Activated CD8-positive, alpha-beta T cell treated with anti-CD3 and anti-CD28 coated beads, Interleukin-2, amount 10 ng/mL, durations not matched to agents 7 days and 5 days (primary cell): Measurements from ENCODE around the gene SLC11A2. TPM values are rescaled to one million over a fixed set of nuclear protein-coding genes. Genes with fewer than 3 reads are reported as not detected.
"Not testable (repeated sequence)": the region's sequence is repeated elsewhere in the genome, so short reads cannot be mapped to it uniquely, and the experiment has no call there.

ENCODE experiments used
- ATAC-seq: fragments of 150-1000 bp; cut with Tn5 transposase; one replicate; pipeline ENCODE4 v1.10.0; 2021; ENCODE audit warnings: moderate library complexity
- CTCF ChIA-PET: fragments of 350-600 bp; sonication (Branson Sonifier 250); formaldehyde crosslinking; loops from one replicate; lab custom pipeline; 2021; ENCODE audit warnings: antibody characterized with exemption; lab: Charles Lee
- POLR2A ChIA-PET: fragments of 350-600 bp; sonication (Branson Sonifier 250); formaldehyde crosslinking; loops from one replicate; lab custom pipeline; 2021; ENCODE audit warnings: antibody characterized with exemption; lab: Charles Lee
- DNase-seq: peaks from one replicate; pipeline ENCODE4 v3.0.0-alpha.2; 2020
- H3K27ac Mint-ChIP-seq: one replicate; pipeline ENCODE4 v1.8.0; 2021; ENCODE audit warnings: mild to moderate bottlenecking, mixed read lengths
- H3K27me3 Mint-ChIP-seq: one replicate; pipeline ENCODE4 v1.8.0; 2021; ENCODE audit warnings: low read depth, mixed read lengths
- H3K36me3 Mint-ChIP-seq: one replicate; pipeline ENCODE4 v1.8.0; 2021; ENCODE audit warnings: low read depth, mixed read lengths
- H3K4me1 Mint-ChIP-seq: one replicate; pipeline ENCODE4 v1.8.0; 2021; ENCODE audit warnings: low read depth, mixed read lengths
- H3K4me3 Mint-ChIP-seq: one replicate; pipeline ENCODE4 v1.8.0; 2021; ENCODE audit warnings: mild to moderate bottlenecking, mixed read lengths
- H3K9me3 Mint-ChIP-seq: one replicate; pipeline ENCODE4 v1.8.0; 2022; ENCODE audit warnings: mixed read lengths; ENCODE audit not compliant: insufficient read depth
- total RNA-seq, 2 experiments: library from RNA; stranded (reverse); gene quantifications; one replicate each; pipeline ENCODE4 v1.2.3, GENCODE V29; 2021

The SLC11A2 gene
- total RNA-seq, 2 experiments from 2014 or later: 29.9 to 36.1 TPM

DNA sequence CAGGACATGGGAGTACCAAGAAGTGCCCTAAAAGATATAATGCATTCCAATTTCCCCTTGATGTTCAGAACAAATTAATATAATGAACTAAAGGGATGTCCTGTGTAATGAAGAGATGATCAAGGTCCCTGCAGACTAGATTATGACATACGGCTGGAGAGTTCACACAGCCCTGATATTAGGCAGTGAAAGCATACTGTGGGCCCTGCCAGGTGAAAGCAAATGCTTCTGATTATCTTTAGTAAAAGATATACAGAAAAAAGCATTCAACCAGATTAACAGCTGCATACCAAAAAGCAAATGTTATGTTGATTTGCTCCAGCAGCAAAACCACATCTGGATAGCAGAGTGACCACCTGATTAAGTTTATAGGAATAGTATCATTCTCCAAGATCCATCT, 61.8 kb downstream of the SLC11A2 start:
- POLR2A ChIA-PET: no interaction called here
- Mint-ChIP-seq H3K27ac (no peak overlapping the region), H3K9me3 (no peaks in the 10 kb centered on the region), H3K36me3 (peaks cover 2% of the 10 kb centered on the region), H3K4me1 (peaks cover 10% of the 10 kb centered on the region), H3K4me3 (no peak overlapping the region), H3K27me3 (no peaks in the 10 kb centered on the region)
- DNase-seq (no peak), ATAC-seq (no peak)
- CTCF ChIA-PET: interaction anchor here (0.7 kb wide), 1 partner anchor 64 kb away, joined by 3 read pairs; no protein-coding TSS in a partner anchor

DNA sequence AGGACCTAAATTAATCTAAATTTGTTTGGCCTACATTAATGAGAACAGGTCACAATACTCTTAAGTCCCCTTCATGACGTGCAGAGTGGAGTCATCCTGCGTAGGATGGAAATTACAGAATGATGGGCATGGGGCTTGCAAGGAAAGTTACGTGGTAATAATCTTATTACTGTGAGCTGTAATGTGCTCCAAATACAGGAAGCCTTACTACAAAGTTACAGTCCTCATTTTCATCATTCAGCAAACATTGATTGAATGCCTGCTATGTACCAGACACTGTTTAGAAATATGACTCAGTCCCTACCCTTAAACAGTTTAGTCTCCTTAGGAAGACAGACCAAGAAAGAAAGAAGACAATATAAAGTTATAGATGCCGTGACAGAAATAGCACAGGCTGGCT, 64.5 kb downstream of the SLC11A2 start:
- Mint-ChIP-seq H3K27ac (no peak overlapping the region), H3K36me3 (no peaks in the 10 kb centered on the region), H3K4me1 (peaks cover 10% of the 10 kb centered on the region), H3K27me3 (no peaks in the 10 kb centered on the region), H3K9me3 (no peaks in the 10 kb centered on the region), H3K4me3 (no peak overlapping the region)
- POLR2A ChIA-PET: no interaction called here
- DNase-seq (no peak), ATAC-seq (no peak)
- CTCF ChIA-PET: interaction anchor here (1.9 kb wide), 1 partner anchor 136 kb away, joined by 7 read pairs; no protein-coding TSS in a partner anchor

DNA sequence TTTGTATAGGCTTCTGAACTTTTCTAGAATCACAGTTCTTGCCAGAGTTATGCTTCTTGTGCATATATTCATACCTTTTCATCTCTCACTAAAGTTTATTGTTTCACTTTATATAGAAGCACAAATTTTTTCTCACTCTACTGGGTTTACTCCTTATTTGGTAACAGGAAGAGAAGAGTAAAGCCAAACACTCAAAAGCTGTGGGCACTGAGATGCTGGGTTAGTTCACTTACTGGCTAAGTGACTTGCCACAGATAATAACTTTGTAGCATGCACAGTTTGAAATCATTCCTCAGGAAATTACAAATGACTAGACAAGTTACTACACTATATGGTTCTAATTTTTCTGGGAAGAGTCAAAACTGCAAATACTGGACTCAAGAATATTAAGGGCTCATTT, 66.1 kb downstream of the SLC11A2 start:
- ChIA-PET POLR2A (interaction anchor here (0.7 kb wide), 1 partner anchor 1128 kb away, joined by 3 read pairs; no protein-coding TSS in a partner anchor), CTCF (interaction anchor here (0.9 to 1.9 kb wide), 4 partner anchors 25 to 195 kb away, joined by 3 to 7 read pairs (median 4); no protein-coding TSS in a partner anchor)
- no peak overlapping the region for H3K4me3 Mint-ChIP-seq
- no peak overlapping the region for H3K27ac Mint-ChIP-seq
- peaks cover 10% of the 10 kb centered on the region for H3K4me1 Mint-ChIP-seq
- H3K9me3 Mint-ChIP-seq: no peaks in the 10 kb centered on the region
- DNase-seq (no peak), ATAC-seq (peak; percentile 39)
- H3K36me3 Mint-ChIP-seq: no peaks in the 10 kb centered on the region
- no peaks in the 10 kb centered on the region for H3K27me3 Mint-ChIP-seq

DNA sequence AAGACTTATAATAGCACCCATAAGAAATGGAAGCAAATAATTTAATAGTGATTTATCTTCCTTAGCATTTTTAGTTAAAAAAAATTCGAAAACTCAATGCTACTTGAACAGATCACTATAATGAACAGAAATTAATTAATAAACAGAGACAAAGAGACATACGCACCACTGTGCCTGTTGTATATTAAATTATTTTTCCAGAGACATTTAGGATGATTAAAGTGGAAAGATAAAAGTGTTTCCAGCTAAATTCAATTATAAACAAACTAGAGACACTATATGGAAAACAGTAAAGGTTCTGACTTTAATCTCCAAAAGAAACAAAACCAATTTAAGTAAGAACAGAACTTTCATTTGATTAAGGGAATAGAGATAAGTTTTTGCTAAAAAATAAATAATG, 70.5 kb downstream of the SLC11A2 start:
- no peaks in the 10 kb centered on the region for H3K36me3 Mint-ChIP-seq
- H3K27me3 Mint-ChIP-seq: no peaks in the 10 kb centered on the region
- DNase-seq (no peak), ATAC-seq (no peak)
- H3K4me1 Mint-ChIP-seq: peaks cover 8% of the 10 kb centered on the region
- ChIA-PET POLR2A (no interaction called here), CTCF (interaction anchor here (1.0 kb wide), 1 partner anchor 130 kb away, joined by 3 read pairs; no protein-coding TSS in a partner anchor)
- H3K4me3 Mint-ChIP-seq: no peak overlapping the region
- no peak overlapping the region for H3K27ac Mint-ChIP-seq
- no peaks in the 10 kb centered on the region for H3K9me3 Mint-ChIP-seq

DNA sequence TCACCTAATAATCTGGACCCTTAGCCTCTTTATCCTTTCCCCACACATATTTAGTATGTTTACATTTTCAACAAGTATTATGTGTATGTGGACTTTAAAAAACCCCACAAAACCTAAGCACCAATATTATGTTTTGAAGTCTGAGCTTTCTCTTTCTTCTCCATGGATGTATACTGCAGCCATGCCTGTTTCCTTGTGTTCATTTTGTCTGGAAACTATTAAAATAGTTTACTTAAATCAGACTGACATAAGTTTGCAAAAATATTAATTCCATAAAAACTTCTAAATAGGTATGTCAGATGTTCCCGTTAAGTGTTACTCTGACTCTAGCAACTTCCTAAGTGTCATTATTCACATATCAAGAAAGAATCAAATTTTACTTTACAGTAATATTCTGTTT, 70.9 kb downstream of the SLC11A2 start:
- no peak for DNase-seq
- no peaks in the 10 kb centered on the region for H3K27me3 Mint-ChIP-seq
- ChIA-PET POLR2A (no interaction called here), CTCF (interaction anchor here (1.5 kb wide), 1 partner anchor 18 kb away, joined by 3 read pairs; no protein-coding TSS in a partner anchor)
- H3K4me1 Mint-ChIP-seq: peaks cover 4% of the 10 kb centered on the region
- no peaks in the 10 kb centered on the region for H3K36me3 Mint-ChIP-seq
- H3K9me3 Mint-ChIP-seq: no peaks in the 10 kb centered on the region
- no peak for ATAC-seq
- H3K4me3 Mint-ChIP-seq: no peak overlapping the region
- H3K27ac Mint-ChIP-seq: no peak overlapping the region

DNA sequence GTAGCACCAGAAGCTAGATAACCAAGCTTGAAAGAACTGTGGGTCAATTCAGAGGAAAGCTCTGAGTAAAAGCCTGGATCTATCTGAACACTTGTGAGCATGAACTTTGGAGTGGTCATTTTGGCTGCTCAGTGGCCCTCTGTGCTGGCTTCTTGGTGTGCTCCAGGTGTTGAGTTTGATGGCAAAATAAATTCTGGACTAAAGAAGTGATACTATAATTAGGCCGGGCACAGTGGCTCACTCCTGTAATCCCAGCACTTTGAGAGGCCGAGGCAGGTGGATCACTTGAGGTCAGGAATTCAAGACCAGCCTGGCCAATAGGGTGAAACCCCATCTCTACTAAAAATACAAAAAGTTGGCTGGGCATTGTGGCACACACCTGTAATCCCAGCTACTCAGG, 71.4 kb downstream of the SLC11A2 start:
- H3K9me3 Mint-ChIP-seq, H3K27me3 Mint-ChIP-seq, DNase-seq, ATAC-seq, H3K4me1 Mint-ChIP-seq, H3K27ac Mint-ChIP-seq, H3K4me3 Mint-ChIP-seq, POLR2A ChIA-PET, H3K36me3 Mint-ChIP-seq: not testable (repeated sequence)
- CTCF ChIA-PET: interaction anchor here (1.5 kb wide), 1 partner anchor 19 kb away, joined by 3 read pairs; no protein-coding TSS in a partner anchor

DNA sequence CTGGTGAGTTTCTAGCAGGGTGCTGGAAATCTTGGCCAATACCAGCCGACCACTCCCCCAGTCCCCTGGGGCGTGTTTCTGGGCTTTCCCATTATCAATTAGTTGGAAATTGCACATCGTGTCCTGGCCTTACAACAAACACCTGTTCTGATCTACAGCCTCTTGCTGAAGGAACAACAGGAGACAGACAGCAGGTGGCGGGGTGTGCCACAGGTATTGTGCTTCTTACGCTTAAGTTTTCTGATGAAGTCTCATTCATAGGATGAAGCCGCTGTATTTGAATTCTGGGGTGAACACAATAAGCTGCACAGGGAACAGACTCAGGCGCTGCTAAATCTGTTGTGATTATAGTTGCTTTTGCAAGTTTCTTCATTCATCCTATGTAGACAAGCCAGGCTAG, 73.1 kb downstream of the SLC11A2 start:
- Mint-ChIP-seq H3K36me3 (no peaks in the 10 kb centered on the region), H3K27ac (no peak overlapping the region), H3K4me1 (no peaks in the 10 kb centered on the region), H3K4me3 (no peak overlapping the region), H3K27me3 (no peaks in the 10 kb centered on the region), H3K9me3 (no peaks in the 10 kb centered on the region)
- ATAC-seq (no peak), DNase-seq (no peak)
- ChIA-PET POLR2A (no interaction called here), CTCF (no interaction called here)

DNA sequence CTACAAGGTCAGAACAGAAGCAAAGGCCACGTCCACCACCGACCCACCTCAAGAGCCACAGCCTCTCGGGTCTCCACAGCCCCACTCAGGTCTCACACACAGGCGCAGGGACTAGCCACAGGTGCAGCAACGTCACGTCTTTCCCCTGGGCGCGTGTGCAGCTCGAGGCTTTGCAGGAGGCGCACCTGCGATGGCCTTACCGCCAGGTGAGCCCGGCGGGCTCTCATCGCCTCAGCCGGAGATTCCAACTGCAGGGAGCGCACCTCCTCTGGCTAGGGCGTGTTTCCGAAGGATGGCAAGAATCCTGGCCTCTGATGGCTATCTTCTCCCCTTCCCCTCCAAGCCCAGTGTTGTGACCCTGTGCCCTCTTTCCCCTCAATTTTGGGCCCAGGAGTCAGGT, 73.7 kb downstream of the SLC11A2 start, which contains the start of gene HIGD1C:
TSS of gene HIGD1C (plus strand) at position 35 of the 400 bp plus-strand sequence. CDS start 1,455 bp downstream, outside the sequence.
- Mint-ChIP-seq H3K4me3 (no peak within 1 kb of the TSS), H3K4me1 (no peaks in the 10 kb centered on the region)

DNA sequence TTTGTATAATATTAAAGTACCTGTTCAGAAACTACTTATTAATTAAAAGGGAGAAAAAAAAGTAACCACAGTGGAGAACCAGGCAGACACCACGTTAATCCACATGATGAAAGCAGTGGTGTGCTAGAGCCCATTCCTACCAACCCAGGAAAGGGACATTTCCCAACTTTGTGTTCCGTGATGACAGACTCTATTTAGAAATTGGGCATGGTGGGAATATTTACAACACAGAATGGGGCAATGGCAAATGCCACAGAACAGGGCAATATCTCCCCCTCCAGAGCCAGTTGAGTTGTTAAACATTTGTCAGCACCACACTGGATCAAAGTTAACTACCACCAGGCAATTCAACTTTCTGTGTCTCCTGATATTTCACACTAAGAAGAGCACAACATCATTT, 75.1 kb downstream of the SLC11A2 start:
- POLR2A ChIA-PET: no interaction called here
- H3K27me3 Mint-ChIP-seq: no peaks in the 10 kb centered on the region
- H3K27ac Mint-ChIP-seq: no peak overlapping the region
- H3K4me3 Mint-ChIP-seq: no peak overlapping the region
- H3K36me3 Mint-ChIP-seq: no peaks in the 10 kb centered on the region
- no peak for DNase-seq
- no peaks in the 10 kb centered on the region for H3K4me1 Mint-ChIP-seq
- no peak for ATAC-seq
- CTCF ChIA-PET: no interaction called here
- no peaks in the 10 kb centered on the region for H3K9me3 Mint-ChIP-seq

More for the DNA sequence above, 73.7 kb downstream of the SLC11A2 start, which contains the start of gene HIGD1C:
- no peak for DNase-seq
- ChIA-PET CTCF (no interaction called here), POLR2A (no interaction called here)
- ATAC-seq: no peak
- Mint-ChIP-seq H3K27me3 (no peaks in the 10 kb centered on the region), H3K27ac (no peak within 1 kb of the TSS), H3K36me3 (no peaks in the 10 kb centered on the region), H3K9me3 (no peaks in the 10 kb centered on the region)

DNA sequence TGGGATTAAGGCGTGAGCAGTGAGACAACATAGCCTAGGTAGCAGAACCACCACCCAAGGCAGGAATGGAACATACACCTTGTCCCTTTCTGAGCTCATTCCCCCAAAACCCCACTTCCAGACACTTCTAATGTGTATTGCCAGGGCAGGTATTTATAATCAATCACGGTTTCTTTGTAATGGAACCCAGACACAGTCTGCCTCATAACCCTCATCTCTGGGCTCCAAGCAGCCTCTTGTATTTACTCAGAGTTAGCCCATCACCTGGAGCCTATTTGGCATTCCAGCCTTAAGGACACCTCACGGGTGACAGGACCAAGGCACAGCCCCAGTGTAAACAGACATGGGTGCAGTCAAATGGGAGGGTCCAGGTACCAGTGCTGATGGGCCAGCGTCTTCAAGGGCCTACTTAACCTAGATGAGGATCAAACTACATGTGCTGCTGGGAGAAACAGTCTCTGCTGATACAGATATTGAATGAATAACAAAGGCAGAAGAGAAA, 76.3 kb downstream of the SLC11A2 start:
- DNase-seq: no peak
- POLR2A ChIA-PET: no interaction called here

DNA sequence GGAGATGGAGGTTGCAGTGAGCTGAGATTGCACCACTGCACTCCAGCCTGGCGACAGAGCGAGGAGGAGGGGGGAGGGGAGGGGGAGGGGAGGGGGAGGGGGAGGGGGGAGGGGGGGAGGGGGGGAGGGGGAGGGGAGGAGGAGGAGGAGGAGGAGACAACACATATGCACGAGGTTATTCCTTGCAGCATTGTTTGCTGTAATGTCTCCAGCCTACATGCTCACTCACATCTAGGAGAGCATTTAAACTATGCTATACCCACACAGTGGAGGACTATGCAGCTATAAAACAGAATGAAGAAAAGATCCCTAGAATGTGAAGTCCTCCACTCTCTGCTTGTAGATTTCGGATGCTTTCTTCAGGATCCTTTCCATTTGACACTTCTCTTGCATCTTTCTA, 77.4 kb downstream of the SLC11A2 start:
- H3K27me3 Mint-ChIP-seq: no peaks in the 10 kb centered on the region
- DNase-seq (no peak), ATAC-seq (no peak)
- CTCF ChIA-PET: no interaction called here
- H3K9me3 Mint-ChIP-seq: no peaks in the 10 kb centered on the region
- H3K36me3 Mint-ChIP-seq: no peaks in the 10 kb centered on the region
- H3K4me1 Mint-ChIP-seq: no peaks in the 10 kb centered on the region
- H3K27ac Mint-ChIP-seq: no peak overlapping the region
- no peak overlapping the region for H3K4me3 Mint-ChIP-seq
- POLR2A ChIA-PET: interaction anchor here (0.6 kb wide), 1 partner anchor 715 kb away, joined by 3 read pairs; no protein-coding TSS in a partner anchor

More for the DNA sequence above, 76.3 kb downstream of the SLC11A2 start:
- CTCF ChIA-PET: no interaction called here
- no peak for ATAC-seq
- H3K27me3 Mint-ChIP-seq: no peaks in the 10 kb centered on the region
- no peak overlapping the region for H3K4me3 Mint-ChIP-seq
- H3K27ac Mint-ChIP-seq: no peak overlapping the region
- H3K36me3 Mint-ChIP-seq: no peaks in the 10 kb centered on the region
- no peaks in the 10 kb centered on the region for H3K9me3 Mint-ChIP-seq
- no peaks in the 10 kb centered on the region for H3K4me1 Mint-ChIP-seq

DNA sequence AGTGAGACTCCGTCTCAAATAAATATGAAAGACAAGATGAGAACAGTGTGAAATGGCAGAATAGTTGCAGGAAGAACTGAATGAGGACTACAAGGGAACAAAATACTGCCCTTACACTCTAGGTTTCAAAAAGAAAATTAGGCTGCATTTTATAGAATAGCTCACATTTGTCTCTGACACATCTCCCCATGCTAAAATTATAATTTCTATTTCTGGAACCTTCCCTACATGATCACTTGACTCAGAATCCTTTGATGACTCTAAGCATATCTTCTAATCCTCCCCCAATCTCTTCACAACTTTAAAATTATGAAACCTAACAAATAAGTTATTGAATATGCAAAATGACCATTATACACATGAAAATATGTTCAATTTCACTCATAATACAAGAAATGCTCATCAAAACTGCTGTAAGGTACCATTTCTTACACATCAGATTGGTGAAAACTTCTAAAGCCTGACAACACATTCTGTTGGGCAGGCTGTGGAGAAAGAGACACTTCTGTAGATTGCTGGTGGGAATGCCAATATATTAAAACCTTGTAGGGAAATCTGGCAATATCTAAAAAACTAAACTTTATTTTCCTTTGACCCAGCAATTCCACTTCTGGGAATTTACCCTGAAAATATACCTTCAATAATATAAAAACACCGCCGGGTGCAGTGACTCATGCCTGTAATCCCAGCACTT, 78.1 kb downstream of the SLC11A2 start:
- POLR2A ChIA-PET: no interaction called here
- H3K4me3 Mint-ChIP-seq: no peak overlapping the region

More for the DNA sequence above, 78.1 kb downstream of the SLC11A2 start:
- DNase-seq: no peak
- CTCF ChIA-PET: no interaction called here
- no peaks in the 10 kb centered on the region for H3K36me3 Mint-ChIP-seq
- no peak overlapping the region for H3K27ac Mint-ChIP-seq
- H3K4me1 Mint-ChIP-seq: no peaks in the 10 kb centered on the region
- no peaks in the 10 kb centered on the region for H3K9me3 Mint-ChIP-seq
- no peak for ATAC-seq
- no peaks in the 10 kb centered on the region for H3K27me3 Mint-ChIP-seq
